Muscle of leg (tissue), 11 donors: ENCODE measurements around the gene RBBP7. TPM values are rescaled to one million over a fixed set of nuclear protein-coding genes. Genes with fewer than 3 reads are reported as not detected.
"Not testable (repeated sequence)": the region's sequence is repeated elsewhere in the genome, so short reads cannot be mapped to it uniquely, and the experiment has no call there.

Experiments used
- DNase-seq: peaks from one replicate; pipeline ENCODE4 v3.0.0; 2013
- H3K27ac ChIP-seq: one replicate; pipeline ENCODE4 v1.5.1; 2013; ENCODE audit warnings: mild to moderate bottlenecking, low read length, control low read depth
- H3K27me3 ChIP-seq: one replicate; pipeline ENCODE4 v1.6.1; 2013; ENCODE audit warnings: low read length; ENCODE audit not compliant: control insufficient read depth, insufficient read depth
- H3K36me3 ChIP-seq: one replicate; pipeline ENCODE4 v1.6.1; 2013; ENCODE audit warnings: low read length; ENCODE audit not compliant: control insufficient read depth, insufficient read depth
- H3K4me1 ChIP-seq: one replicate; pipeline ENCODE4 v1.6.1; 2013; ENCODE audit warnings: low read length; ENCODE audit not compliant: control insufficient read depth, insufficient read depth
- H3K4me3 ChIP-seq: one replicate; pipeline ENCODE4 v1.5.1; 2013; ENCODE audit warnings: low read length, control low read depth
- H3K9me3 ChIP-seq: replicated peaks from 2 replicates; pipeline ENCODE4 v1.6.1; 2013; ENCODE audit warnings: low read depth, low read length; ENCODE audit not compliant: control insufficient read depth
- WGBS: methylation state at CpG from one replicate; pipeline ENCODE4 v1.1.5; 2013; ENCODE audit warnings: missing lambda C conversion rate; ENCODE audit not compliant: insufficient coverage; 5-methylcytosine and 5-hydroxymethylcytosine counted together
- polyA plus RNA-seq, 8 donors: library from polyadenylated mRNA; unstranded; fragments of 120-200 nt; gene quantifications; one replicate each; pipeline versions ENCODE4 v1.2.1 to v1.2.3, GENCODE V29; 2013; ENCODE audit warnings: inconsistent platforms in 1 of 8, low replicate concordance in 1 of 8; ENCODE audit not compliant: insufficient read length in 8 of 8, insufficient read depth in 1 of 8
- total RNA-seq: library from RNA; stranded (reverse); fragments of 120-200 nt; gene quantifications from one replicate; pipeline ENCODE4 v1.2.4, GENCODE V29; 2013

The RBBP7 gene
- total and polyA plus RNA-seq, 9 donors: 110 to 165 (median 154) TPM

DNA sequence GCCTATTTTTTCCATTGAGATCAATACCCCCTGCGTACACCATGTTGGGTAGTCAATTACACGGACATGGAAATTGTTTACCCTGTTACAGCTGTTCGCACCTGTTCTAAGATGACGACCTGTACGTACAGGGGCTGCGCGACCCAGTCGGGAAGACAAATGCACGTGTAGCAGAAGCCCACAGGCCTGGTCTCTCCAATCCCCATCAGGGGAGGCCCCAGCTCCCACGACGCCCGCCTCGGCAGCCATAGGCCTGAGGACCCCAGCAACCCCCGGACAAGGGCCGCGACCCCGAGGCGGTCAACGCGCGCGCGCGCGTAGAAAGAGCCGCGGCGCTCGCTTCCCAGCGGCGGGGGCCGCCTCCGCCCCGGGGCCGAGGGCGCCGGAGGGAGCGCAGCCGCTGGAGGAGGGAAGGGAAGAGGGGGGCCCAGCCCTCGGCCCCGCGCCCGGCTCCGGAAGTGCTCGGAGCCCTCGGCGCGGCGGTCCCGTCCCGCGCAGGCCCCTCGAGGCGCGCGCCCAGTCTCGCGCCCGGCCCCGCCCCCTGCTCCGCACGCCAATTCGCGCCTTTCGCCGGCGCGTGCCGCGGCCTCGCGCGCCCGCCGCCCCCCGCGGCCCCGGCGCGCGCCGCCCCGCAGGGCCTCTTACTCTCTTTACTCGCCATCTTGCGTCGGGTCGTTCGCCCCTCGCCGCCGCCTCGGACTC lies 618 bp downstream of the RBBP7 start:
- Histone ChIP-seq H3K27ac (peak overlapping the region; percentile 99), H3K4me3 (peak overlapping the region; percentile 78), H3K9me3 (no peaks in the 10 kb centered on the region), H3K27me3 (peaks cover 50% of the 10 kb centered on the region), H3K36me3 (peaks cover 4% of the 10 kb centered on the region), H3K4me1 (peaks cover 17% of the 10 kb centered on the region)
- WGBS: 3% methylated on average over 62 of the region's 92 CpGs
- no peak for DNase-seq

- Histone ChIP-seq H3K9me3 (no peaks in the 10 kb centered on the region), H3K27me3 (peaks cover 50% of the 10 kb centered on the region), H3K27ac (peak overlapping the region; percentile 74), H3K4me3 (peak overlapping the region; percentile 64), H3K4me1 (peaks cover 17% of the 10 kb centered on the region), H3K36me3 (peaks cover 4% of the 10 kb centered on the region)
- WGBS: 30% methylated on average over 2 of the region's 7 CpGs
- DNase-seq: no peak
Observed at GRCh38 chrX:16868920-16869319, 1.2 kb downstream of the RBBP7 start.

- Histone ChIP-seq H3K36me3 (peaks cover 4% of the 10 kb centered on the region), H3K27ac (no peak overlapping the region), H3K4me3 (no peak overlapping the region), H3K9me3 (no peaks in the 10 kb centered on the region), H3K27me3 (peaks cover 49% of the 10 kb centered on the region), H3K4me1 (peaks cover 17% of the 10 kb centered on the region)
- WGBS: 86% methylated on average over 2 of the region's 6 CpGs
- no peak for DNase-seq
Observed at GRCh38 chrX:16867947-16868346, 2.2 kb downstream of the RBBP7 start.

DNA sequence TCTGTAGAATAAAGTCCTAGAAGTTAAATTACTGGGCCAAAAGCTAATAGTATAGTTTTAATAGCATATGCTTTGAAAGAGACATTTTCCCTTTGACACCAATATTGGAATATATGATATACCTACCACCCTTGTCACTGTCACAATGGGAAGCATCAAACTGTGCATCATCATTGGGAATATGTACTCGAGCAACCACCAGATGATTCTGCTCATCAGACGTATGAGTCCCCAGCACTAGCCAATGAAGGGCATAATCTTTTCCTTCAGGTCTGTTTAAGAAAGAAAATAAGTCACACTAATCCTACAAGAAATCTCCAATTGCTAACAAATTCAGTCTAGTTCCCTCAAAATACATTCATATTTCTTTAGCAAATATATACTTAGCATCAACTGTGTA lies 7.3 kb downstream of the RBBP7 start:
- H3K36me3 ChIP-seq: peaks cover 15% of the 10 kb centered on the region
- peaks cover 40% of the 10 kb centered on the region for H3K27me3 ChIP-seq
- H3K9me3 ChIP-seq: no peaks in the 10 kb centered on the region
- no peak for DNase-seq
- no peak overlapping the region for H3K27ac ChIP-seq
- 33% methylated on average over 1 of the region's 2 CpGs for WGBS
- H3K4me1 ChIP-seq: no peaks in the 10 kb centered on the region
- H3K4me3 ChIP-seq: no peak overlapping the region

DNA sequence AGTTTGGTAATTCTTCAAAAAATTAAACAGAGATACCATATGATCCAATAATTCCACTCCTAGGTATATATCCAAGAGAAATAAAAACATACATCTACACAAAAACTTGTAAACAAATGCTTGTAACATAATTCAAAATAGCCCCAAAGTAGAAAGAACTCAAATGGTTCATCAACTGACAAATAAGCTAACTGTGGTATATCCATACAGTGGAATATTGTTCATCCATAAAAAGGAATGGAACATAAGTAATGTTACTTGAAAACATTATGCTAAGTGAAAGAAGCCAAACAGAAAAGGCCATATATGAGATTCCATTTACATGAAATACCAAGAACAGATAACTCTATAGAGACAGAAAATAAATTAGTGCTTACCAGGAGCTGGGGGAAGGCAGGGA lies 13.4 kb downstream of the RBBP7 start:
- no peak overlapping the region for H3K4me3 ChIP-seq
- peaks cover 32% of the 10 kb centered on the region for H3K36me3 ChIP-seq
- H3K27me3 ChIP-seq: peaks cover 56% of the 10 kb centered on the region

GRCh38 chrX:16856076-16856404 lies 14.1 kb downstream of the RBBP7 start:
- not testable (repeated sequence) for H3K4me3 ChIP-seq, DNase-seq, H3K27ac ChIP-seq, H3K9me3 ChIP-seq, H3K4me1 ChIP-seq
- Histone ChIP-seq H3K36me3 (peaks cover 31% of the 10 kb centered on the region), H3K27me3 (peaks cover 51% of the 10 kb centered on the region)
- WGBS: 89% methylated on average over 2 of the region's 2 CpGs

More for the DNA sequence above, 13.4 kb downstream of the RBBP7 start:
- no peak overlapping the region for H3K27ac ChIP-seq
- DNase-seq: no peak
- H3K9me3 ChIP-seq: peaks cover 3% of the 10 kb centered on the region
- H3K4me1 ChIP-seq: no peaks in the 10 kb centered on the region

- no peak overlapping the region for H3K4me3 ChIP-seq
- peaks cover 3% of the 10 kb centered on the region for H3K9me3 ChIP-seq
- peaks cover 53% of the 10 kb centered on the region for H3K27me3 ChIP-seq
- H3K4me1 ChIP-seq: no peaks in the 10 kb centered on the region
- H3K36me3 ChIP-seq: peaks cover 31% of the 10 kb centered on the region
- H3K27ac ChIP-seq: no peak overlapping the region
- 80% methylated on average over 1 of the region's 5 CpGs for WGBS
- DNase-seq: no peak
Observed at GRCh38 chrX:16855363-16856075, 14.6 kb downstream of the RBBP7 start.

DNA sequence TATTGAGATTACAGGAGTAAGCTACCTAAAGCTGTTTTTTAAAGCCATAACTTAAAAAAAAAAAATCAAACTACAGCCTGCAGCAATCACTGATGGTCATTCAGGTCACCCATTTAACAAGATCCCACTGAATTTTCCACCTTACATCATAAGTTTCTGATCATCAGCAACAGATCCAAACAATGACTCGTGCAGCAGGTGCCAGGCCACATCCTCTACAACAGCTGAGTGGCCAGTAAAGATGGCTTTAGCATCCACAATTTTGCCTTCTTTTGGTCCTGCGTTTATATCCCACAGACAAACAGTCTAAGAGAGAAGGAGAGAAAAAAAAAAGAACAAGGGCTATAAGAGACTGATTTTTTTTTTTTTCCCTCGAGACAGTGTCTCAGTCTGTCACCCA lies 16.6 kb downstream of the RBBP7 start:
- Histone ChIP-seq H3K9me3 (peaks cover 3% of the 10 kb centered on the region), H3K4me3 (no peak overlapping the region), H3K27me3 (peaks cover 54% of the 10 kb centered on the region), H3K4me1 (no peaks in the 10 kb centered on the region), H3K36me3 (peaks cover 34% of the 10 kb centered on the region), H3K27ac (no peak overlapping the region)
- no CpG with 5 or more reads among the region's 3 CpGs for WGBS
- DNase-seq: no peak

- H3K9me3 ChIP-seq: peaks cover 3% of the 10 kb centered on the region
- H3K27me3 ChIP-seq: peaks cover 49% of the 10 kb centered on the region
- peaks cover 30% of the 10 kb centered on the region for H3K36me3 ChIP-seq
- DNase-seq: no peak
- H3K4me3 ChIP-seq: no peak overlapping the region
- no peak overlapping the region for H3K27ac ChIP-seq
- 91% methylated on average over 7 of the region's 12 CpGs for WGBS
- no peaks in the 10 kb centered on the region for H3K4me1 ChIP-seq
Observed at GRCh38 chrX:16852617-16853179, 17.5 kb downstream of the RBBP7 start.

DNA sequence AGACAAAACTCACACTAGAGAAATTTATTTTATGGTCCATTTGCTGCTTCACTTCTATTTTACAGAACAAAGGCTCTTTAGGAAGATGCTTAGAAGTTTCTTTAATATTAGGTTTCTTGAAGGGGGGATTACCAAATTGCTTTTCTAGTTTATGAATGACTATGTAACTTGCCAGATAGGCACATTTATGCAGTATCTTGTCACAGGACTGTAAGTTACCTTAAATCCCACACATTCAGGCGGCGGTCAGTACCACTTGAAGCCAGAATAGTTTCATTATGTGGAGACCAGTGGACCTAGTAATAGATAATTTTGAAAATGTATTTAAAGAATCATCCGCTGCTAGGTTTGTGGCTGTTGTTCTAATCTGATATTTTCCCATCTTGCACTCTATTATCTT lies 18.3 kb downstream of the RBBP7 start:
- Histone ChIP-seq H3K4me1 (no peaks in the 10 kb centered on the region), H3K4me3 (no peak overlapping the region), H3K9me3 (no peaks in the 10 kb centered on the region), H3K36me3 (peaks cover 23% of the 10 kb centered on the region), H3K27me3 (peaks cover 50% of the 10 kb centered on the region), H3K27ac (no peak overlapping the region)
- no CpG with 5 or more reads among the region's 3 CpGs for WGBS
- no peak for DNase-seq
